ENCODE measurements around the gene STK11. TPM values are rescaled to one million over a fixed set of nuclear protein-coding genes. Genes with fewer than 3 reads are reported as not detected.

STK11 gene
- total RNA-seq, 1 experiment from 2014 or later: 70.1 TPM

DNA sequence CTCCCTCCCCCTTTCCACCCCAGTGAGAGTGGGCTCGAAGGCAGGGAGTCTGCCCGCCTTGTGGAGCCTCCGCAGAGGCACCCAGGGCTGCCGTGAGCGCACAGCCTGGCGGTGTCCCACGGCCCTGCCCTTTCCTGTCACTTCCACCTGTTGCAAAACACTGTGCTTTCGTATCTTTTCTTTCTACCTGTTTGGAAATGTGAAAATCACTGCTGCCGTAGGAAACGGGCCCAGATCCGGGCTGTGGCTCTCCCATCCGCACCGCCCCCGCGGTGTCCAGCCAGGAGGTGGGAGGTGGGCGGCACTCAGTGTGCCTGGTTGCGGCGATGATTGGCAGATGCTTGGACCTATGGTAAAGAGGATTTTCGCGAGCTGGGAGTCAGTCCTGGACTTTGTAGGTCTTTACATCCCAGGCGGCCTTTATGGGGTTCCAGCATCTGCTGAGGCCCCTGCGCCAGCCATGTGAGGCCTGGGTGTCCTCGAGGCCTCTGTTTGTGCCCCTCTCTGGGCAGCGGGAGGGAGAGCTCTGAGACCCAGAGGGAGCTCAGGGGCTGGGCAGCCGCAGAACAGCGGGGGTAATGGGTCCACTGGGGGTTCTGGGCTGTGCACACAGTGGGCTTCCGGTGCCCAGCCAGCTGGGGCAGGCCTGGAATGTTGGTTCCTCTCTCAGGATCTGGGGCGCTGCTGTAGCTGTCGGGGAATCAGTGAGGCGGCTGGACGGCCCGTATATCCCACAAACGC lies 6.1 kb downstream of the STK11 start:
- no peak for DNase-seq (ENCODE audit: low read depth in 1 of 2, low spot score in 2 of 2)
- Histone ChIP-seq H3K36me3 (peaks cover 61% of the 10 kb centered on the region), H3K27ac (no peak overlapping the region), H3K27me3 (replicated peaks) (no peaks in the 10 kb centered on the region), H3K4me1 (replicated peaks) (peaks cover 51% of the 10 kb centered on the region), H3K4me3 (no peak overlapping the region), H3K9me3 (replicated peaks) (no peaks in the 10 kb centered on the region)

DNA sequence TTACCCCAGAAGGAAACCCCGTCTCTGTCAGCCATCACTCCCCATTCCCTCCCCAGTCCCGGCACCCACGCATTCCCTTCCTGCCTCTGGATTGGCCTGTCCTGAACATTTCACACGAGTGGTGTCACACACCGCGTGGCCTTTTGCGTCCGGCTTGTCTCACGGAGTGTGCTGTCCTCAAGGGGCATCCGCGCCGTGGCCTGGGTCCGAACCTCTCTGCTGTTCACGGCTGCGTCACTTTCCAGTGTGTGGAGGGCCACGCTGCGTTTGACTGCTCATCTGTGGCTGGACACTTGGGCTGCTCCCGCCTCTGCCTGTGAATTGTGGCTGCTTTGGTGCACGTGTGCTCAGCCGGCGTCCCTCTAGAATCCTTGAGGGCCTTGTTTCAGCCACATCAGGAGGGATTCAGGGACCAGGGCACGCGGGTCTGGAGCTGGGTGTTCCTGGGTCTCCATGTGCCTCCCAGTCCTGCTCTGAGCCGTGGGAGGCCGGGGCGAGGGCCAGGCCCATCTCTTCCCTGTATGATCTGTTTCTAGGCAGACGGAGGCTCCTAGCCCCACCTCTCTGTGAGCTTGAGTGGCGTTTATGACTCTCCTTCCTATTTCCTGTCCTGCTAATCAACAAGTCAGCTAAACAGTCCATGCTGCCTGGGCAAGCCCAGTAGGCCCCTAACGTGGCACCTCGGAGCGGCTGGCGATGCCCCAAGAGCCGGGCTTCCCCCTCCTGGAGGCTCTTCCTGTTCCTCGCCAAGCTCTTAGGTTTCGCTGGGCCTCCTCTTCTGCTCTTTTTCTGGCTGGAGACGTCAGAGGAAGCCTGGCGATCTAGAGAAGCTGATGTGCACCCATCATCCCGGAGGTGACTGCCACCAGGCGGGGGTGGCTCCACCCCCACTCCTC lies 8.1 kb downstream of the STK11 start:
- H3K27ac ChIP-seq: peak overlapping the region; percentile 68; the same call in 1 of the 2 replicates
- H3K4me3 ChIP-seq: no peak overlapping the region
- H3K4me1 ChIP-seq (replicated peaks): peaks cover 40% of the 10 kb centered on the region
- H3K9me3 ChIP-seq (replicated peaks): no peaks in the 10 kb centered on the region
- DNase-seq (ENCODE audit: low read depth in 1 of 2, low spot score in 2 of 2): no peak
- H3K27me3 ChIP-seq (replicated peaks): no peaks in the 10 kb centered on the region
- H3K36me3 ChIP-seq: peaks cover 70% of the 10 kb centered on the region

DNA sequence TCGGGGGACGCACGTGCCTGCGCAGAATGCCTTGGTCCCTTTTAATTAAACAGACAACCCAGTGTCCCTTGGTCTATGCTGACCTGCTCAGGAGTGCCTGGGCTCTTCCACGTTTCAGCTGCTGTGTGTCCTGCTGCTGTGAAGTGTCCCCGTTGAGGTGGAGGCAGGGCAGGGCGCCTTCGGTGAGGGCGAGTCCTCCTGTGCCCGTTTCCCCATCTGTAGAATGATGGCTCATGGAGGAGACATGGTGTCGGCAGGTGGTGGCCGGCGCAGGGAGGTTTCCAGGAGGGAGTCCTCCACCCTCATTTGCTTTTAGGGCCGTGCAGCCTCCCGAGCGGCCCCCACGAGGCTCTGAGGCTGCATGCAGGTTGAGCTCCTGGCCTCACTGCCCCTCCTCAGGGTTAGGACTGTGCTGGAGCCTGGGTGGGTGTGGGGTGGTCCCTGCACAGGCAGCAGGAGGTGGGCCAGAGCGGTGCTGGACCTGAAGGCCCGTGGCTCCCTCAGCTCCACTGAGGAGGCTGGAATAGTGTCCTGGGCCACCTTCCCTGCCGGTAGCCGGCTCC lies 8.8 kb downstream of the STK11 start:
- DNase-seq (ENCODE audit: low read depth in 1 of 2, low spot score in 2 of 2): no peak

DNA sequence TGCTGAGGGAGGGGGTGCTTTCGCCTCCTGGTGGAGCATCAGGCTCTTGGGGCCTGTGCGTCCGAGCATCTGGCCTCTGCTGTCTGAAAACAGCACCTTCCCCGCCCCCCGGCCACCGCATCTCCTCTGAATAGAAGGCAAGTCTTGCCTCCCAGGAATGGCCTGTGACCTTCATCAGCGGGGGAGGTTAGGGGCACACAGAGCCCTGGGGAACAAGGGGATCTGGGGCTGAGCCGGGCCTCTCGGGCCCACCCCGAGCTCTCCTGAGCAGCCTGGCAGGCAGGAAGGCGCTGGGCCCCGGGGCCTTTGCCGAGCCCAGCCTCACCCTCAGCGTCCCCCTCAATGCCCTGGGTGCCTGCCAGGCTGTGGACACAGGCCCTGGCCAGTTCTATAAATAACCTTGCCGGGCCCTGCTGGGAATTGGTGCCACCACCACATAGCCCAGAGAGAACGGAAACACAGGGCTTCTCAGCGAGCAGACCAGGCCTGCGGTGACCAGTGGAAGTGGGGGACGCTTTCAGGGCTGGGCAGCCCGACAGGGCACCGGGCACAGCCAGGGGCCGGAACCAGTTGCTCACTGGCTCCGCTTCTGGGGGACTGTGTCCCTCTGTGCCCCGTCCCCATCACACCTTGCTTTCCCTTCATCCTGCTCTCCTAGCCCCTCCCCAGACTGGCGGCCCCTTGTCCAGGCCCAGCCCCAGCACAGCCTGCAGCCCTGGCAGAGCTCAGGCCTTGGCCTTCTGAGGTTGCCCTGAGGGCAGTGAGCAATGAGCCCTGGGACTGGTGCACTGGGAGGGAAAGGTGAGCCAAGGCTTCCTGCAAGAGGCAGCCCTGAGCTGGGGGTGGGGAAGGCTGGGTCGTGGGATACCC lies 9.5 kb downstream of the STK11 start:
- H3K4me1 ChIP-seq (replicated peaks): peaks cover 35% of the 10 kb centered on the region
- no peaks in the 10 kb centered on the region for H3K9me3 ChIP-seq (replicated peaks)
- peak in 1 of 2 experiments; percentile 37 for DNase-seq (ENCODE audit: low read depth in 1 of 2, low spot score in 2 of 2)
- no peak overlapping the region for H3K4me3 ChIP-seq
- H3K27me3 ChIP-seq (replicated peaks): no peaks in the 10 kb centered on the region
- peaks cover 62% of the 10 kb centered on the region for H3K36me3 ChIP-seq
- H3K27ac ChIP-seq: peak overlapping the region; percentile 68

More for the DNA sequence above, 8.8 kb downstream of the STK11 start:
- Histone ChIP-seq H3K27me3 (replicated peaks) (no peaks in the 10 kb centered on the region), H3K27ac (peak overlapping the region; percentile 68), H3K36me3 (peaks cover 65% of the 10 kb centered on the region), H3K9me3 (replicated peaks) (no peaks in the 10 kb centered on the region), H3K4me3 (no peak overlapping the region), H3K4me1 (replicated peaks) (peaks cover 35% of the 10 kb centered on the region)

DNA sequence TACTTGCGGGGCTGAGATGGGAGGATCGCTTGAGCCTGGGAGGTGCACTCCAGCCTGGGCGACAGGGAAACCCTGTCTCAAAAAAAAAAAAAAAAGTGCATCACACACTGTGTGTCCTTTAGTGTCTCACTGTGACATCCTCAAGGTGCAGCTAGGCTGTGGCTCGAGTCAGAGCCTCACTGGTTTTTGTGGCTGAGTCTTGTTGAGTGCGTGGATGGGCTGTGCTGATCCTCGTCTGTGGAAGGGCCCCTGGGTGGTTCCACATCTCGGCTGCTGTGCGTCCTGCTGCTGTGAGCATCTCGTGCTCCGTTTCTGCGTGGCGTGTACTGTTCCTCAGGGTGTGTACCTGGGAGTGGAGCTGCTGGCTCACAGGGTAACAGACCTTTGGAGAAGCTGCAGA lies 11.2 kb downstream of the STK11 start:
- Histone ChIP-seq H3K4me1 (replicated peaks) (peaks cover 35% of the 10 kb centered on the region), H3K4me3 (no peak overlapping the region), H3K27ac (peak overlapping the region; percentile 68; the same call in 1 of the 2 replicates), H3K9me3 (replicated peaks) (no peaks in the 10 kb centered on the region), H3K27me3 (replicated peaks) (no peaks in the 10 kb centered on the region), H3K36me3 (peaks cover 62% of the 10 kb centered on the region)
- no peak for DNase-seq (ENCODE audit: low read depth in 1 of 2, low spot score in 2 of 2)

DNA sequence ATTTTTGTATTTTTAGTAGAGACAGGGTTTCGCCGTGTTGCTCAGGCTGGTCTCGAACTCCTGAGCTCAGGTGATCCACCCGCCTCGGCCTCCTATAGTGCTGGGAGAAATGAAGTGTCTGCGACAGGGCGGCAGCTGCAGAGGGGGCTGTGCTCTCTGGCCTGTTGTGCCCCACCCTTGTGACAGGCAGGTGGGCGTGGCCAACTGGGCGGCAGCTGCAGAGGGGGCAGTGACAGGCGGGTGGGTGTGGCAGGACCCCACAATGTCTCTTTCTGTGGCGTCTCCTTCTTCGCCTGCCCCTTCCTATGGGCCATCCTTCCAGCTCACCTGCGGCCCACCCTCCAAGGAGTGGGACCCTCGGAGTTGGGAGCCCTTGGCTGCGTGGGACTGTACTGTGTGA lies 11.8 kb downstream of the STK11 start:
- Histone ChIP-seq H3K9me3 (replicated peaks) (no peaks in the 10 kb centered on the region), H3K36me3 (peaks cover 65% of the 10 kb centered on the region), H3K27me3 (replicated peaks) (no peaks in the 10 kb centered on the region), H3K4me3 (no peak overlapping the region), H3K4me1 (replicated peaks) (peaks cover 35% of the 10 kb centered on the region), H3K27ac (no peak overlapping the region)
- DNase-seq (ENCODE audit: low read depth in 1 of 2, low spot score in 2 of 2): no peak

DNA sequence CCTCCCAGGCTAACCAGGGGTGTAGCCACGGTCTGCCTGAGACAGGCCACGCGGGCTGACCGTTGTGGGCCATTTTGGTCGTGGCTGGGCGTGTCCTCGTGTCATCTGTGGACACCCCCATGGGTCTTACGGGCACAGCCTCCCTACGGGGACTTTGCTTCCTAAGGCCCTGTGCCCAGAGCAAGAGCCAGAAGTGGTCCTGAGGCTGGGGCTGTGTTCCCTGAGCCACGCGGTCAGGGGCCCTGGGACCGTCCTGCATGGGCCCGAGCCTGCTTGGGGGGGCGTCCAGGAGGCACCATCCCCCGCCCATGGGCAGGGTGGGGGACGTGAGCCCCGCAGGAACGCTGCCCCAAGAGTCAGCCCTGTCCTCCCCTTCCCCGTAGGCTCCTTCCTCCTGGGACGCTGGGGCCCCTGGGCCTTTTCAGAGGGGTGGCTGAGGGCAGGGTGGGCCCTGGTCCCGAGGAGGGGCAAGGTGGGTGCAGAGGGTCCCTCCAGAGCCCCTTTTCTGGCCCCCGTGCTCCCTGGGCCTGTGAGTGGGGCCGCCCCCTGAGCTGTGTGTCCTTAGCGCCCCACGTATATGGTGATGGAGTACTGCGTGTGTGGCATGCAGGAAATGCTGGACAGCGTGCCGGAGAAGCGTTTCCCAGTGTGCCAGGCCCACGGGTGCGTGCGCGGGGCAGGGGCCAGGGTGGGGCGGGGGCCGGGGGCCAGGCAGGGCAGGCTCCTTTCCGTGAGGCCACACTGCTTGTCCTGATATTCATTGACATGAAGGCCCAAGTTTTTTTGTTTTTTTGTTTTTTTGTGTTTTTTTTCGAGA lies 13.4 kb downstream of the STK11 start:
- no peak for DNase-seq (ENCODE audit: low read depth in 1 of 2, low spot score in 2 of 2)
- H3K27ac ChIP-seq: no peak overlapping the region
- H3K36me3 ChIP-seq: peaks cover 66% of the 10 kb centered on the region
- no peaks in the 10 kb centered on the region for H3K9me3 ChIP-seq (replicated peaks)
- H3K27me3 ChIP-seq (replicated peaks): no peaks in the 10 kb centered on the region
- peaks cover 34% of the 10 kb centered on the region for H3K4me1 ChIP-seq (replicated peaks)
- no peak overlapping the region for H3K4me3 ChIP-seq

DNA sequence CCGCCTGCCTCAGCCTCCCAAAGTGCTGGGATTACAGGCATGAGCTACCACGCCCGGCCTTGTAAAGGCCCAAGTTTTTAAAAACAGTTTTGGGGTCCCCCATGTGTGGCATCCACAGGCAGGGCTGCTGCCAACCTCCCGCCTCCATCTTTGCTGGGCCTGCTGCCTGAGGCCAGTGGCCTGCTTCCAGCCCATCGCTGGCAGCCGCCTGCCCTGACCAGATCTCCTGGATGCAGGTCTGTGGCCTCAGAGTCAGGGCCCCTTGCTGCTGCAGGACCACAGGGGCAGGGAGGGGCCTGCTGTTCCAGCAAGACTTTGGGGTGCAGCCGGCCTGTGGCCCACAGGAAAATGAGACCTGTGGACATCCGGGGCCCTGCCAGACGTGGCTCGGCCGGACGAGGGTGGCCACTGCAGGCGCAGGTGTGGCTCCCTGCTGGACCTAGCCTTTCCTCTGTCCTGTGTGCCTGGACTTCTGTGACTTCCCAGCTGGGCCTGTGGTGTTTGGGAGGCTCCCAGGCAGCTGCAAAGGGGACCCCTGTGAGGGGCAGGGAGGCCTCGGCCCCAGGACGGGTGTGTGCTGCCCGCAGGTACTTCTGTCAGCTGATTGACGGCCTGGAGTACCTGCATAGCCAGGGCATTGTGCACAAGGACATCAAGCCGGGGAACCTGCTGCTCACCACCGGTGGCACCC lies 14.4 kb downstream of the STK11 start:
- peaks cover 68% of the 10 kb centered on the region for H3K36me3 ChIP-seq
- H3K27ac ChIP-seq: no peak overlapping the region
- H3K4me3 ChIP-seq: no peak overlapping the region
- H3K27me3 ChIP-seq (replicated peaks): no peaks in the 10 kb centered on the region
- no peak for DNase-seq (ENCODE audit: low read depth in 1 of 2, low spot score in 2 of 2)
- H3K9me3 ChIP-seq (replicated peaks): no peaks in the 10 kb centered on the region
- H3K4me1 ChIP-seq (replicated peaks): peaks cover 24% of the 10 kb centered on the region

DNA sequence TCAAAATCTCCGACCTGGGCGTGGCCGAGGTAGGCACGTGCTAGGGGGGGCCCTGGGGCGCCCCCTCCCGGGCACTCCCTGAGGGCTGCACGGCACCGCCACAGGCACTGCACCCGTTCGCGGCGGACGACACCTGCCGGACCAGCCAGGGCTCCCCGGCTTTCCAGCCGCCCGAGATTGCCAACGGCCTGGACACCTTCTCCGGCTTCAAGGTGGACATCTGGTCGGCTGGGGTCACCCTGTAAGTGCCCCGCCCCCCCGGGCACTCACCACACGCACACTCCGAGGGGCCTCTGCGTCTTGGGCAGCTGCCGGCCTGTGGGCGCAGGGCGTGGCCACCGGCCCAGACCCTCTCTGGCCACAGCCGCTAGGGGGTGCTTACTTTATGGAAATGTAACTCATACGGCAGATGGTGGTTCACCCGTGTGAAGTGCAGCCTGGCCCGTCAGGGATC lies 14.9 kb downstream of the STK11 start:
- Histone ChIP-seq H3K27ac (no peak overlapping the region), H3K36me3 (peaks cover 72% of the 10 kb centered on the region), H3K4me1 (replicated peaks) (peaks cover 18% of the 10 kb centered on the region), H3K27me3 (replicated peaks) (no peaks in the 10 kb centered on the region), H3K4me3 (no peak overlapping the region), H3K9me3 (replicated peaks) (no peaks in the 10 kb centered on the region)
- DNase-seq (ENCODE audit: low read depth in 1 of 2, low spot score in 2 of 2): no peak

DNA sequence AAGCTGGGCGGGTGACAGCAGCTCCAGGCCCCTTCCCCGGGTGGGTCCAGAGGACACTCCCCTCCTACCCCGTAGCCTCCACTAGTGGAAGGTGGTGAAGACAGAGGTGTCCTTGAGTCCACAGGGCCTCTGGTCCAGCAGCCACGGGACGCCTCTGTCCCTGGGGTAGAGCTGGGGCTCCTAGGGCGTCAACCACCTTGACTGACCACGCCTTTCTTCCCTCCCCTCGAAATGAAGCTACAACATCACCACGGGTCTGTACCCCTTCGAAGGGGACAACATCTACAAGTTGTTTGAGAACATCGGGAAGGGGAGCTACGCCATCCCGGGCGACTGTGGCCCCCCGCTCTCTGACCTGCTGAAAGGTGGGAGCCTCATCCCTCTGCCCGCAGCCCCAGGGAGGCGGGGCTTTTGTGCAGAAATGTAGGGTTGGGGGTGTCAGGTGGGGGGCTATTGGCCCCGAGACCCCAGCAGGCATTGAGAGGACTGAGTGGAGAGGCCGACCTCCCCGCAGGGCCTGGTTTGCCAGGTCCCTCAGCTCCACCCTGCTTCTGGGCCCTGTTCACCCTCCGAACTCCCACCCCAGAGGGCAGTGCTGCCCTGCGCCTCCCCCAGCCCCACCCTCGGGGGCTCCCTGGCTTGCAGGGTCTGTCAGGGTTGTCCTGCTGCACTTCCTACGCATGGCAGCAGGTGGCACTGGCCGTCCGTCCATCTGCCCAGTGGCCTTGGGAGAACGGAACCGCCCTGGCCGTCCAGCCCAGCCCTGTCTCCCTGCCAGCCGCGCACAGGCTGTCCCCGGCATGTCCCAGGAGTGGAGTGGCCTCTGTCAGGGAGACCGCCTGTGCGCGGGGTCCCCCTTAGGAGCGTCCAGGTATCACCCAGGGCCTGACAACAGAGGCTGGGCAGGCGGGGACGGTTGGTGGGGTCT lies 15.7 kb downstream of the STK11 start:
- no peak overlapping the region for H3K4me3 ChIP-seq
- peaks cover 79% of the 10 kb centered on the region for H3K36me3 ChIP-seq
- no peak overlapping the region for H3K27ac ChIP-seq
- H3K9me3 ChIP-seq (replicated peaks): no peaks in the 10 kb centered on the region
- peak in 1 of 2 experiments; percentile 71 for DNase-seq (ENCODE audit: low read depth in 1 of 2, low spot score in 2 of 2)
- peaks cover 11% of the 10 kb centered on the region for H3K4me1 ChIP-seq (replicated peaks)
- H3K27me3 ChIP-seq (replicated peaks): no peaks in the 10 kb centered on the region

DNA sequence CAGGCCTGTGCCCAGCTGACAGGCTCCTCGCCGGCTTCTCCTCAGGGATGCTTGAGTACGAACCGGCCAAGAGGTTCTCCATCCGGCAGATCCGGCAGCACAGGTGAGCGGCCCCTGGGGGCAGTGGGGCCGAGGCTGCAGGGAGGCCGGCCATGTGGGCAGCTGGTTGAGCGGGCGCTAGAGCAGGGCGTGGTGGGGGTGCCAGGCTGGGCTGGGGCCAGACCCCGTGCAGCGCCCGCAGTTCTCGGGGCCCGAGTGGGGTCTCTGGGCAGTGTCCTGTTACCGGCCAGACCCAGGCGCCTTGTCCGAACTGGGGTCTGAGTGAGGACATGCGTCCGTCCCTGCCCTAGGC lies 16.3 kb downstream of the STK11 start:
- DNase-seq (ENCODE audit: low read depth in 1 of 2, low spot score in 2 of 2): no peak
- Histone ChIP-seq H3K4me3 (no peak overlapping the region), H3K27ac (no peak overlapping the region), H3K36me3 (peaks cover 82% of the 10 kb centered on the region), H3K9me3 (replicated peaks) (no peaks in the 10 kb centered on the region), H3K4me1 (replicated peaks) (peaks cover 4% of the 10 kb centered on the region), H3K27me3 (replicated peaks) (no peaks in the 10 kb centered on the region)
